AG04449 (cell line): Measurements from ENCODE around the gene DPF3.

Experiments
- CTCF ChIA-PET: fragments of 350-600 bp; formaldehyde crosslinking; extraction: SDS; loops from one replicate; lab custom pipeline; 2021; ENCODE audit warnings: antibody characterized with exemption; lab: Yijun Ruan, JAX
- POLR2A ChIA-PET: fragments of 400-600, 350-600 bp; formaldehyde crosslinking; extraction: SDS; loops from one replicate; lab custom pipeline; 2020; ENCODE audit warnings: antibody characterized with exemption, inconsistent platforms; lab: Yijun Ruan, JAX
- DNase-seq: peaks from one replicate; pipeline ENCODE4 v3.0.0-alpha.2; 2010; ENCODE audit warnings: low read depth, low spot score
- H3K4me3 ChIP-seq: 2 replicates; pipeline ENCODE4 v1.5.1; 2011; ENCODE audit warnings: low read depth, mild to moderate bottlenecking, control low read depth, low read length
- TF ChIP-seq, protein P1 (sequence below): IDR thresholded peaks from one replicate; pipeline ENCODE4 v1.5.1; 2011; ENCODE audit warnings: mild to moderate bottlenecking, moderate library complexity, low read length, control low read depth, inconsistent platforms; ENCODE audit not compliant: insufficient read depth; ENCODE audit errors: missing control alignments

Gene DPF3

DNA sequence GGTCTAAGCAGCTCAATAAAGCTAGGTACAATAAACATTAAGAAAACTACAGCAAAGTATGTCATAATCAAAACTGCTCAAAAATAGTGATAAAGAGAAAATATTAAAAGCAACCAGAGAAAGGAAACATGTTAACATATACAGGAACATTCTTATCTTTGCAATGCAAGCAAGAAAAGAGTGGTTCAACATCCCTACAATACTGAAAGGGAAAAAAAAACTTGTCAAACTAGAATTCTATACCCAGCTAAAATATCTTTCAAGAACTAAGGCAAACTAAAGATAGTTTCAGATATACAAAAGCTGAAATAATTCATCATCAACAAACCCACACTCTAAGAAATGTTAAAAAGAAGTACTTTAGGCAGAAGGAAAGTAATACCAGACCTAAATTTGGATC, 134.2 kb downstream of the DPF3 start:
- ChIA-PET CTCF (no interaction called here), POLR2A (no interaction called here)
- no peak overlapping the region for H3K4me3 ChIP-seq
- no peak for DNase-seq
- TF ChIP-seq, protein P1, sequence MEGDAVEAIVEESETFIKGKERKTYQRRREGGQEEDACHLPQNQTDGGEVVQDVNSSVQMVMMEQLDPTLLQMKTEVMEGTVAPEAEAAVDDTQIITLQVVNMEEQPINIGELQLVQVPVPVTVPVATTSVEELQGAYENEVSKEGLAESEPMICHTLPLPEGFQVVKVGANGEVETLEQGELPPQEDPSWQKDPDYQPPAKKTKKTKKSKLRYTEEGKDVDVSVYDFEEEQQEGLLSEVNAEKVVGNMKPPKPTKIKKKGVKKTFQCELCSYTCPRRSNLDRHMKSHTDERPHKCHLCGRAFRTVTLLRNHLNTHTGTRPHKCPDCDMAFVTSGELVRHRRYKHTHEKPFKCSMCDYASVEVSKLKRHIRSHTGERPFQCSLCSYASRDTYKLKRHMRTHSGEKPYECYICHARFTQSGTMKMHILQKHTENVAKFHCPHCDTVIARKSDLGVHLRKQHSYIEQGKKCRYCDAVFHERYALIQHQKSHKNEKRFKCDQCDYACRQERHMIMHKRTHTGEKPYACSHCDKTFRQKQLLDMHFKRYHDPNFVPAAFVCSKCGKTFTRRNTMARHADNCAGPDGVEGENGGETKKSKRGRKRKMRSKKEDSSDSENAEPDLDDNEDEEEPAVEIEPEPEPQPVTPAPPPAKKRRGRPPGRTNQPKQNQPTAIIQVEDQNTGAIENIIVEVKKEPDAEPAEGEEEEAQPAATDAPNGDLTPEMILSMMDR, result no peak

DNA sequence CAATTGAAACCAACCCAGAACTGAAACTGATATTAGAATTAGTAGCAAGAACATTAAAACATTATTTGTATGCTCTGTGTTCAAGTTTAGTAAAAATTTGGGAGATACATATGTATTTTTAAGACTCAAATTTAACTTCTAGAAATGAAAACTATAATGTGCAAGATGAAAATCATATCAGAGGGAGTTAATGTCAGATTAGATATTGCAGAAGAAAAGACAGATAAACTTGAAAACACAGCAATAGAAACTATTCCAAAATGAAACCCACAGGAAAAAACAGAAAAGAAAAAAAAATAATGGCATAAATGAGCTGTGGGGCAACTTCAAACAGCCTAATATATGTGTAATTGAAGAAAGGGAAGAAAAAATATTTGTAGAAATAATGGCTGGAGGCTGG, 134.9 kb downstream of the DPF3 start:
- CTCF ChIA-PET, result no interaction called here
- TF ChIP-seq, protein P1, result no peak
- DNase-seq, result no peak
- no peak overlapping the region for H3K4me3 ChIP-seq
- POLR2A ChIA-PET, result no interaction called here

DNA sequence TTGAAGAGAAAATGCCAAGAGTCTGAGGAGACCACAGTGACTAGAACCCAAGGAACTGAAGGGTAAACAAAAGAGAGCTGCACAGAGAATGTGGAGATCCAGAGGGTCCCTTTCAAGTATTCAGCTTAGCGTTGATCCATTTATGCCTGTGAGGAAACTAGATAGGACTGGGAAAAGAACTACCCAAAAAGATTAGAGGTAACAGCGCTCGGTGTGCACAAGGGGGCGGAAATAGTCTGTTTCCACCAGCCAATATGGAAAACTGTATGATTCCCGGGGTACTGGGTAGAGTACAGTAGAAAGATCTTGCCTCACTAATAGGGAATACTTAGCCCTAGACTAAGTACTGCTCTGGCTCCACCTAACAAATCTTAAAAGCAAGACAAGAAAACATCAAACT, 135.5 kb downstream of the DPF3 start:
- TF ChIP-seq, protein P1, result no peak
- ChIA-PET CTCF (no interaction called here), POLR2A (no interaction called here)
- H3K4me3 ChIP-seq, result no peak overlapping the region
- no peak for DNase-seq

DNA sequence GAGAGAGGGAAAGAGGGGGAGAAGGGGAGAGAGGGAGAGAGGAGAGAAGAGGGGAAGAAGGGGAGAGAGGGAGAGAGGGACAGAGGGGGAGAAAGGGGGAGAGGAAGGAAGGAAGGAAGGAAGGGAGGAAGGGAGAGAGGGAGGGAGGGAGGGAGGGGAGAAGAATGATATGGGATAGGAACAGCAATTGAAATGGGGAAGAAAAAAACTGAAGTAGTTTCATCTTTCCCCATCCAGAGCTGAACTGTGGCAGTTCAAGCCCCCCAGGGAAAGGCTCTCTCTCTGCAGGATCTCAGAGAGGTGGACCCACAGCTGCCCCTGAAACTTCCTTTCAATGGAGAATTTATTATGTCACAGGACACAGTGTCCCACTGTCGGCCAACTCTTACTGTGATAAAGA, 136.9 kb downstream of the DPF3 start:
- no peak overlapping the region for H3K4me3 ChIP-seq
- TF ChIP-seq, protein P1, result no peak
- POLR2A ChIA-PET, result no interaction called here
- CTCF ChIA-PET, result interaction anchor here (1.4 kb wide), 1 partner anchor 242 kb away, joined by 4 read pairs; no protein-coding TSS in a partner anchor
- DNase-seq, result no peak

DNA sequence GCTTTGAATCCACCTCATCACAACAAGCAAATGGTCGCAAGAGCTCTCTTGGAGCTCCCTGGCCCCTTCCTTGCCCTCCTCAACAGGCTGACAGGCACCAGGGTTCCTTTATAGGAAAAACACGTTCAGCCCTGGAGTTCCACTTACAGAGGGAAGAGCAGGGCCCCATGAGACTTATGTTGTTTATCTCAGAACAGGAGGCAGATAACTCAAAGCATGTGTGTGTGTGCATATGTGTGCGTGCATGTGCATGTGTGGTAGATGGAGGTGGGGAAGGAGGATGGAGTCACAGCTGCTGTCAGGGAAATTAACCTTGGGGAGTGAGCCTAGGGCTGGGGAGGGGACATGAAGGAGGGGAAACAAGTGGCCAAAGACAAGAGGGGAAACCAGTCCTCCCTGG, 138.1 kb downstream of the DPF3 start:
- no peak for DNase-seq
- ChIA-PET CTCF (interaction anchor here (0.7 to 1.4 kb wide), 3 partner anchors 193 to 241 kb away, joined by 3 to 4 read pairs (median 3); no protein-coding TSS in a partner anchor), POLR2A (no interaction called here)
- TF ChIP-seq, protein P1, result no peak
- no peak overlapping the region for H3K4me3 ChIP-seq

DNA sequence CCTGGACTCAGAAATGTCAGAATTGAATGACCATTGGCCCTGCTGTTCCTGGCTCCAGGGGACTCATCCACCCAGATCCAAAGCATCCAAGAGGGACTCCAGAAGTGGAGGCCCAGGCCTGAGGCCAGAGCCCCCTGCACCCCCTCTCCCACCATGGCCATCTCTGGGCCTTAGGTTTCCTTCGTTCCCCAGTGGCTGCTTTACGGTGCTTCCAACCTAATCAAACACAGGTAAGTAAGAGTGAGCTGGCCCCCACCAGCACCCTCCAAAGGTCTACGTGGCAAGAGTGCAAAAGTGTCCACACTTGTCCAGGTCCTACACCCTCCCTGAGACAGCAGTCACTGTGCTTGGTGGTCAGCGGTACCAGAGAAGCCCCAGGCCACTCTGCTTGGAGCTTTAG, 139.0 kb downstream of the DPF3 start:
- ChIA-PET CTCF (interaction anchor here (1.0 kb wide), 1 partner anchor 194 kb away, joined by 3 read pairs; no protein-coding TSS in a partner anchor), POLR2A (no interaction called here)
- DNase-seq, result no peak
- TF ChIP-seq, protein P1, result no peak
- no peak overlapping the region for H3K4me3 ChIP-seq
